Activated CD8-positive, alpha-beta T cell treated with anti-CD3 and anti-CD28 coated beads, Interleukin-2, amount 10 ng/mL, durations not matched to agents 7 days and 5 days (primary cell): Measurements from ENCODE around the gene RIOX2. TPM values are rescaled to one million over a fixed set of nuclear protein-coding genes. Genes with fewer than 3 reads are reported as not detected.

Source experiments
- ATAC-seq: fragments of 150-1000 bp; cut with Tn5 transposase; one replicate; pipeline ENCODE4 v1.10.0; 2021; ENCODE audit warnings: moderate library complexity
- CTCF ChIA-PET: fragments of 350-600 bp; sonication (Branson Sonifier 250); formaldehyde crosslinking; loops from one replicate; lab custom pipeline; 2021; ENCODE audit warnings: antibody characterized with exemption; lab: Charles Lee
- POLR2A ChIA-PET: fragments of 350-600 bp; sonication (Branson Sonifier 250); formaldehyde crosslinking; loops from one replicate; lab custom pipeline; 2021; ENCODE audit warnings: antibody characterized with exemption; lab: Charles Lee
- DNase-seq: peaks from one replicate; pipeline ENCODE4 v3.0.0-alpha.2; 2020
- H3K27ac Mint-ChIP-seq: one replicate; pipeline ENCODE4 v1.8.0; 2021; ENCODE audit warnings: mild to moderate bottlenecking, mixed read lengths
- H3K27me3 Mint-ChIP-seq: one replicate; pipeline ENCODE4 v1.8.0; 2021; ENCODE audit warnings: low read depth, mixed read lengths
- H3K36me3 Mint-ChIP-seq: one replicate; pipeline ENCODE4 v1.8.0; 2021; ENCODE audit warnings: low read depth, mixed read lengths
- H3K4me1 Mint-ChIP-seq: one replicate; pipeline ENCODE4 v1.8.0; 2021; ENCODE audit warnings: low read depth, mixed read lengths
- H3K4me3 Mint-ChIP-seq: one replicate; pipeline ENCODE4 v1.8.0; 2021; ENCODE audit warnings: mild to moderate bottlenecking, mixed read lengths
- H3K9me3 Mint-ChIP-seq: one replicate; pipeline ENCODE4 v1.8.0; 2022; ENCODE audit warnings: mixed read lengths; ENCODE audit not compliant: insufficient read depth
- total RNA-seq, 2 experiments: library from RNA; stranded (reverse); gene quantifications; one replicate each; pipeline ENCODE4 v1.2.3, GENCODE V29; 2021

RIOX2 gene
- total RNA-seq, 2 experiments from 2014 or later, result 25.0 to 27.9 TPM

- H3K4me3 Mint-ChIP-seq, result no peak overlapping the region
- POLR2A ChIA-PET, result no interaction called here
- DNase-seq (no peak), ATAC-seq (no peak)
- H3K36me3 Mint-ChIP-seq, result peaks cover 2% of the 10 kb centered on the region
- H3K27ac Mint-ChIP-seq, result no peak overlapping the region
- peaks cover 10% of the 10 kb centered on the region for H3K27me3 Mint-ChIP-seq
- peaks cover 3% of the 10 kb centered on the region for H3K9me3 Mint-ChIP-seq
- CTCF ChIA-PET, result interaction anchor here (0.7 kb wide), 1 partner anchor 33 kb away, joined by 3 read pairs; no protein-coding TSS in a partner anchor
- peaks cover 22% of the 10 kb centered on the region for H3K4me1 Mint-ChIP-seq
Observed at GRCh38 chr3:97988784-97989568, 16.7 kb upstream of the RIOX2 start.

- no peak overlapping the region for H3K27ac Mint-ChIP-seq
- ChIA-PET CTCF (interaction anchor here (1.4 to 3.7 kb wide), 2 partner anchors 33 to 35 kb away, joined by 3 to 18 read pairs; no protein-coding TSS in a partner anchor), POLR2A (no interaction called here)
- H3K4me3 Mint-ChIP-seq, result no peak overlapping the region
- no peak for DNase-seq
- no peak for ATAC-seq
- H3K9me3 Mint-ChIP-seq, result peaks cover 3% of the 10 kb centered on the region
- peaks cover 28% of the 10 kb centered on the region for H3K4me1 Mint-ChIP-seq
- H3K27me3 Mint-ChIP-seq, result no peaks in the 10 kb centered on the region
- peaks cover 2% of the 10 kb centered on the region for H3K36me3 Mint-ChIP-seq
Observed at GRCh38 chr3:97987306-97987705, 15.1 kb upstream of the RIOX2 start.

- Mint-ChIP-seq H3K9me3 (peaks cover 3% of the 10 kb centered on the region), H3K4me3 (no peak overlapping the region), H3K27me3 (no peaks in the 10 kb centered on the region), H3K27ac (no peak overlapping the region), H3K36me3 (peaks cover 2% of the 10 kb centered on the region), H3K4me1 (peaks cover 20% of the 10 kb centered on the region)
- no peak for DNase-seq
- no peak for ATAC-seq
- ChIA-PET CTCF (interaction anchor here (0.6 to 3.7 kb wide), 6 partner anchors 10 to 163 kb away, joined by 3 to 18 read pairs (median 4); no protein-coding TSS in a partner anchor), POLR2A (no interaction called here)
Observed at GRCh38 chr3:97983933-97984491, 11.8 kb upstream of the RIOX2 start.

- CTCF ChIA-PET, result interaction anchor here (1.2 to 1.3 kb wide), 2 partner anchors 10 to 41 kb away, joined by 3 read pairs; partner anchors contain the start of gene RIOX2
- Mint-ChIP-seq H3K4me1 (peaks cover 20% of the 10 kb centered on the region), H3K27ac (no peak overlapping the region), H3K27me3 (no peaks in the 10 kb centered on the region), H3K36me3 (no peaks in the 10 kb centered on the region), H3K4me3 (no peak overlapping the region), H3K9me3 (no peaks in the 10 kb centered on the region)
- ATAC-seq (peak; percentile 23), DNase-seq (no peak)
- POLR2A ChIA-PET, result no interaction called here
Observed at GRCh38 chr3:97981886-97982285, 9.7 kb upstream of the RIOX2 start.

- ChIA-PET POLR2A (no interaction called here), CTCF (interaction anchor here (1.0 kb wide), 1 partner anchor 11 kb away, joined by 3 read pairs; no protein-coding TSS in a partner anchor)
- ATAC-seq (no peak), DNase-seq (no peak)
- Mint-ChIP-seq H3K27ac (no peak overlapping the region), H3K9me3 (no peaks in the 10 kb centered on the region), H3K4me1 (peaks cover 27% of the 10 kb centered on the region), H3K36me3 (no peaks in the 10 kb centered on the region), H3K4me3 (no peak overlapping the region), H3K27me3 (no peaks in the 10 kb centered on the region)
Observed at GRCh38 chr3:97979610-97980009, 7.4 kb upstream of the RIOX2 start.

- Mint-ChIP-seq H3K4me1 (peaks cover 43% of the 10 kb centered on the region), H3K27me3 (no peaks in the 10 kb centered on the region), H3K9me3 (no peaks in the 10 kb centered on the region), H3K27ac (peak overlapping the region; percentile 35), H3K4me3 (no peak overlapping the region), H3K36me3 (no peaks in the 10 kb centered on the region)
- DNase-seq, result no peak
- ATAC-seq, result no peak
- ChIA-PET CTCF (interaction anchor here (1.0 to 1.9 kb wide), 2 partner anchors 9 to 45 kb away, joined by 3 to 5 read pairs; no protein-coding TSS in a partner anchor), POLR2A (no interaction called here)
Observed at GRCh38 chr3:97975466-97975865, 3.2 kb upstream of the RIOX2 start.

- H3K4me1 Mint-ChIP-seq, result peaks cover 48% of the 10 kb centered on the region
- H3K27ac Mint-ChIP-seq, result peak overlapping the region; percentile 35
- ATAC-seq (no peak), DNase-seq (no peak)
- no peaks in the 10 kb centered on the region for H3K9me3 Mint-ChIP-seq
- H3K4me3 Mint-ChIP-seq, result no peak overlapping the region
- ChIA-PET CTCF (interaction anchor here (1.0 to 1.9 kb wide), 2 partner anchors 8 to 9 kb away, joined by 4 to 5 read pairs; no protein-coding TSS in a partner anchor), POLR2A (no interaction called here)
- no peaks in the 10 kb centered on the region for H3K36me3 Mint-ChIP-seq
- H3K27me3 Mint-ChIP-seq, result no peaks in the 10 kb centered on the region
Observed at GRCh38 chr3:97974996-97975395, 2.8 kb upstream of the RIOX2 start.

- ATAC-seq, result no peak
- Mint-ChIP-seq H3K27me3 (no peaks in the 10 kb centered on the region), H3K4me1 (peaks cover 66% of the 10 kb centered on the region), H3K27ac (peak overlapping the region; percentile 8), H3K36me3 (peaks cover 2% of the 10 kb centered on the region), H3K4me3 (peak overlapping the region; percentile 66), H3K9me3 (no peaks in the 10 kb centered on the region)
- POLR2A ChIA-PET, result no interaction called here
- no peak for DNase-seq
- CTCF ChIA-PET, result no interaction called here
Observed at GRCh38 chr3:97972976-97973375, 745 bp upstream of the RIOX2 start.

GRCh38 chr3:97970956-97971620, 1.1 kb downstream of the RIOX2 start:
- ChIA-PET POLR2A (no interaction called here), CTCF (interaction anchor here (0.8 to 1.8 kb wide), 16 partner anchors 10 to 206 kb away, joined by 3 to 15 read pairs (median 4); partner anchors contain the start of gene ARL6)
- Mint-ChIP-seq H3K27ac (peak overlapping the region; percentile 90), H3K36me3 (peaks cover 16% of the 10 kb centered on the region), H3K4me1 (peaks cover 74% of the 10 kb centered on the region), H3K4me3 (peak overlapping the region; percentile 84), H3K27me3 (no peaks in the 10 kb centered on the region), H3K9me3 (no peaks in the 10 kb centered on the region)
- no peak for ATAC-seq
- no peak for DNase-seq

- ChIA-PET CTCF (interaction anchor here (1.1 to 2.0 kb wide), 4 partner anchors 9 to 178 kb away, joined by 3 to 4 read pairs (median 4); no protein-coding TSS in a partner anchor), POLR2A (no interaction called here)
- no peak for DNase-seq
- Mint-ChIP-seq H3K36me3 (peaks cover 25% of the 10 kb centered on the region), H3K4me1 (peaks cover 77% of the 10 kb centered on the region), H3K27me3 (no peaks in the 10 kb centered on the region), H3K27ac (no peak overlapping the region), H3K4me3 (peak overlapping the region; percentile 84), H3K9me3 (no peaks in the 10 kb centered on the region)
- no peak for ATAC-seq
Observed at GRCh38 chr3:97970156-97970555, 2.1 kb downstream of the RIOX2 start.

- ChIA-PET CTCF (interaction anchor here (1.2 to 2.7 kb wide), 6 partner anchors 8 to 177 kb away, joined by 4 to 27 read pairs (median 4); no protein-coding TSS in a partner anchor), POLR2A (no interaction called here)
- no peaks in the 10 kb centered on the region for H3K9me3 Mint-ChIP-seq
- ATAC-seq (no peak), DNase-seq (no peak)
- no peak overlapping the region for H3K4me3 Mint-ChIP-seq
- H3K27me3 Mint-ChIP-seq, result no peaks in the 10 kb centered on the region
- peaks cover 29% of the 10 kb centered on the region for H3K36me3 Mint-ChIP-seq
- no peak overlapping the region for H3K27ac Mint-ChIP-seq
- H3K4me1 Mint-ChIP-seq, result peaks cover 74% of the 10 kb centered on the region
Observed at GRCh38 chr3:97969541-97969940, 2.7 kb downstream of the RIOX2 start.
